ENCODE data around the gene GNB4.

- no peak for TF ChIP-seq CTCF (IDR thresholded peaks at IDR 0.05)
- no peak for TF ChIP-seq POLR2A (IDR thresholded peaks at IDR 0.05)
Observed at GRCh38 chr3:179452872-179453271, 1.6 kb upstream of the GNB4 start.
